ENCODE results near the gene GLI3. TPM values are rescaled to one million over a fixed set of nuclear protein-coding genes. Genes with fewer than 3 reads are reported as not detected.

Gene GLI3
- total RNA-seq, 1 donor from 2014 or later, result 9.0 TPM

GRCh38 chr7:42156967-42157721 is 79.9 kb downstream of the GLI3 start:
- no peak for DNase-seq (ENCODE audit: low spot score, unreplicated experiment)
- TF ChIP-seq CTCF (IDR thresholded peaks at IDR 0.05; ENCODE audit: unreplicated experiment), result no peak
- Mint-ChIP-seq H3K9me3 (ENCODE audit: low read depth) (no peaks in the 10 kb centered on the region), H3K4me1 (ENCODE audit: low read depth) (peaks cover 37% of the 10 kb centered on the region), H3K4me3 (ENCODE audit: low read depth) (no peak overlapping the region), H3K27me3 (no peaks in the 10 kb centered on the region), H3K27ac (no peak overlapping the region), H3K36me3 (ENCODE audit: insufficient read depth) (no peaks in the 10 kb centered on the region)

DNA sequence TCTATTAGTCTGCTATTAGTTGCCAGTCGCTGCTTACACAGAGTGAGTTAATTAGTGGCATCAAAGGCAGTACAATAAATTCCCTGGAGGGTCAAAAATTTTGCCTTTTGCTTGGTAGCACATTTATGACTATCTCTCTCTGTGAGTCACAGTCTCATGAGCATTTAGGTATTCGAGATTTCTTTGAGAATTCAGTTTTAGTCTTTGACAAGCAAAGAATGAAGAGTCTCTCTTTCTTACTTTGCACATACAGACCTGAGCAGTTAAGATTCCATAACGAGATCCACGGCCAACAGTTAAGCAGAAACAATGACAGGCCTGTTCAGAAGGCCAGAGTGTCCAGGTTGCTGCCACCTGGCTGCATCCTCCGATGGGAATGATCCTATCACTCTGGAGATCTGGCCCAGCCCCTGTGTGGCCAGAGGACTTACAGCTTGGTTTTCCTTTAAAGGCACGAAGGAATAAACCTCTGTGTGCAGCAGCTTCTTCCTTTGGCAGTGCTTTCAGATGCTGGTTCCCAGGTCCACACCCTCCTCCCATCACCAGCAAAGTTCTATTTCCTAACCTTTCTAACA is 80.6 kb downstream of the GLI3 start:
- Mint-ChIP-seq H3K4me3 (ENCODE audit: low read depth) (no peak overlapping the region), H3K9me3 (ENCODE audit: low read depth) (no peaks in the 10 kb centered on the region), H3K27ac (peak overlapping the region; percentile 30)

DNA sequence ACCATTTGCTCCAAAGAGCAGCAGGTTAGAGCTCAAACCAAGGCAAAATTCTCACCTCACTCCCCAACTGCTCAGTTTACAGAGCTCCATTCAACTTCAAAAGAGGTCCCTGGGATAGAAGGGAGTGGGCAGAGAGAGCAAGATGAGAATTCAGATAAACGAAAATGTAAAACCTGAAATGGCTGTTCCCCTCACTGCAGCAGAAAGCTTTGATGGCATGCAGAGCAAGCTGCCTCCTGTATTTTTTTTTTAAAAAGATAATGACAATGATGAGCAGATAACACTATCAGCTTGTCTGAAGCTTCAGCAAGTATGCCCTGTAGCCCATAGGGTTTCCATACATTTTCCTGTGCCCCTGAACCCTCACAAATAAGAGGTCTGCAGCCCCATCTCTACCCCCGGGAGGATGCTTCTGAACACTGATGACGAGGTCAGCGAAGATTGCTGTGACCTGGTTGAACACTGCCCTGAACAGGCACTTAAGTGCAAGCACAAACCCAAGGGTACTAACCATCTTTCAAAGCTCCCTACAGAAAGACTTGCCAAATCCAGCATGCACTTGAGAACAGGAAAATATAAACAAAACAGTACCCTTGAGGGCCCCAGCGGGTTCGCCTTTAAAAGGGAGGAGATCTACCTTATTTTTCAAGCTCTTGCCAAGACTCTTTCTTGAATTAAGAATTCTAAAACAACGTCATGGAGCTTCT is 81.3 kb downstream of the GLI3 start:
- Mint-ChIP-seq H3K9me3 (ENCODE audit: low read depth) (no peaks in the 10 kb centered on the region), H3K4me3 (ENCODE audit: low read depth) (no peak overlapping the region), H3K27me3 (no peaks in the 10 kb centered on the region), H3K36me3 (ENCODE audit: insufficient read depth) (no peaks in the 10 kb centered on the region), H3K4me1 (ENCODE audit: low read depth) (peaks cover 32% of the 10 kb centered on the region), H3K27ac (no peak overlapping the region)
- TF ChIP-seq CTCF (IDR thresholded peaks at IDR 0.05; ENCODE audit: unreplicated experiment), result no peak
- no peak for DNase-seq (ENCODE audit: low spot score, unreplicated experiment)

More for the DNA sequence above, 80.6 kb downstream of the GLI3 start:
- Mint-ChIP-seq H3K36me3 (ENCODE audit: insufficient read depth) (no peaks in the 10 kb centered on the region), H3K27me3 (no peaks in the 10 kb centered on the region), H3K4me1 (ENCODE audit: low read depth) (peaks cover 31% of the 10 kb centered on the region)
- DNase-seq (ENCODE audit: low spot score, unreplicated experiment), result no peak
- no peak for TF ChIP-seq CTCF (IDR thresholded peaks at IDR 0.05; ENCODE audit: unreplicated experiment)

DNA sequence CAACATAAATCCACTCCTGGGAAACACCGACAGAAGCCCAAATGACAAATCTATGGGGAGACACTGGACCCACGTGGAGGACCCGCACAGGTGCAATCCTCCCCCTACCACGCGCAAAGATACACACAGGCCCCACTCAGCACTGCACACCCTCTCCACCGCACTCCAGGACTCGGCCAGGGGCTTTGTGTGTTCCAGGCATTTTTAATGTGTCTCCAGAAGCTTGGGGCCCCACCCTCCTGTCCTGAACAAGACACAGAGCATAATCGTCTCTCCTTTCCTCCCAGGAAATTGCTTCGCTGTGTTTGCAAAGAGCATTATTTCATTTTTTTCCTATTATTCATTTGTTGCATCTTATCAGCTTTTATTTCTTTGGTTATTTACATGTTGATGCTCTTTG is 82.8 kb downstream of the GLI3 start:
- no peaks in the 10 kb centered on the region for H3K36me3 Mint-ChIP-seq (ENCODE audit: insufficient read depth)
- no peak for DNase-seq (ENCODE audit: low spot score, unreplicated experiment)
- H3K9me3 Mint-ChIP-seq (ENCODE audit: low read depth), result no peaks in the 10 kb centered on the region
- peak overlapping the region; percentile 59 for H3K27ac Mint-ChIP-seq
- peaks cover 36% of the 10 kb centered on the region for H3K4me1 Mint-ChIP-seq (ENCODE audit: low read depth)
- TF ChIP-seq CTCF (IDR thresholded peaks at IDR 0.05; ENCODE audit: unreplicated experiment), result no peak
- H3K4me3 Mint-ChIP-seq (ENCODE audit: low read depth), result peak overlapping the region; percentile 22
- no peaks in the 10 kb centered on the region for H3K27me3 Mint-ChIP-seq

DNA sequence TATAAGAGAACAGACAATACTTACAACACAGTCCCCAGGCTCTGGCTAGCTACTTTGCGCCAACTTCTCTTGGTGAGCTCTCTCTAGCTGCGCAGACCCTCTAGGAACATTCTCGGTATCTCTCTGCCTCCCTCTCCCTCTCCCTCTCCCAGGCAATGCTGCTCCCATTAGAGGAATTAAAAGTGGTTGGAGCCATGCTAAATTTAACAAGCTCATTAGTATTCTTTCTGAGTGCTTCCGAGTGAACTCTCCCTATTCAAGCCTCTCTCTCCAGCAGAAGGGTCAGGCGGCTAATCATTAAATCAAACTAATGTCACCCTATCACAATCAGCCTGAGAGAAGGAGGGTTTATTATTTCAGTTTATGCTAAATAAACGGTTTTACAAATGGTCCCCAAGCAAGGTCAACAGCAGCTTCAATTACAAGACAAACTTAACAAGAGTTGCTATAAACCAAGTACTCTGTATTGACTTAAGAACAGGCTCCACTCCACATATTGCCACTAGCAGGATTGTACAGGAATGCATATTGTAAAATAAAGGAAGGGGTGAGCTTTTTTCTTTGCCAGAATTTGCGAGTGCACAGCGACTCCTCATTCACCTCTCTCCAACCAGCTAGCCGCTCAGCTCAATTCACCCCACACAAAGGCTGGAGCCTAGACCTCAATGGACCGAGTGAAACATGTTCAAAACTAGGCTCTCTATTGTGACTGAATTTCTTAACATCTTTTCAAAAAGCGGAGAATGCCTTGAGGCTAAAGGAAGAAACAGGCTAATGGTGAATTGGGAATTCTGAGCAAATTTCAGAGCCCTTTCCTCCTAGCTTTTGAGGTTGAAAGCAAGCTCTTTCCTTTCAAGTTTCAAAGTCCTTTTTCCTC is 84.4 kb downstream of the GLI3 start:
- H3K4me3 Mint-ChIP-seq (ENCODE audit: low read depth), result no peak overlapping the region
- no peak for TF ChIP-seq CTCF (IDR thresholded peaks at IDR 0.05; ENCODE audit: unreplicated experiment)
- H3K9me3 Mint-ChIP-seq (ENCODE audit: low read depth), result no peaks in the 10 kb centered on the region
- H3K4me1 Mint-ChIP-seq (ENCODE audit: low read depth), result peaks cover 35% of the 10 kb centered on the region
- peaks cover 9% of the 10 kb centered on the region for H3K27me3 Mint-ChIP-seq
- DNase-seq (ENCODE audit: low spot score, unreplicated experiment), result no peak
- no peak overlapping the region for H3K27ac Mint-ChIP-seq
- H3K36me3 Mint-ChIP-seq (ENCODE audit: insufficient read depth), result no peaks in the 10 kb centered on the region
